ENCODE measurements around the gene TBX10.

- no peak for TF ChIP-seq CTCF (IDR thresholded peaks at IDR 0.05; ENCODE audit: low read depth, low read length, poor library complexity, severe bottlenecking)
- no peak for TF ChIP-seq EZH2phosphoT487 (IDR thresholded peaks at IDR 0.05; ENCODE audit: borderline replicate concordance, low read length)
Measured at GRCh38 chr11:67631853-67632174, 7.7 kb downstream of the TBX10 start.
